Heart left ventricle (tissue), 16 donors: ENCODE results near the gene CACNA2D3. TPM values are rescaled to one million over a fixed set of nuclear protein-coding genes. Genes with fewer than 3 reads are reported as not detected.

Source experiments
- ATAC-seq, 4 donors: fragments of 200-7000 bp; cut with Tn5 transposase; one replicate each; pipeline ENCODE4 v1.9.1; 2020 to 2022; ENCODE audit warnings: moderate library complexity in 4 of 4, mild to moderate bottlenecking in 3 of 4, moderate number of reproducible peaks in 1 of 4
- DNase-seq, 5 donors: peaks; one replicate each; pipeline ENCODE4 v3.0.0-alpha.2; 2020
- H3K27ac ChIP-seq, 12 donors: fragments of 200-600 bp; sonication (generic) in 4 of 12; one replicate each; pipeline versions ENCODE4 v1.5.0 to v1.8.0; 2016 to 2022; ENCODE audit warnings: mild to moderate bottlenecking in 2 of 12
- H3K27me3 ChIP-seq, 9 donors: fragments of 200-600 bp; sonication (generic) in 2 of 9; one replicate each; pipeline versions ENCODE4 v1.5.1 to v1.8.0; 2016 to 2022; ENCODE audit warnings: mild to moderate bottlenecking in 3 of 9
- H3K36me3 ChIP-seq, 9 donors: fragments of 200-600 bp; sonication (generic) in 2 of 9; one replicate each; pipeline versions ENCODE4 v1.5.0 to v1.8.0; 2018 to 2022; ENCODE audit warnings: mild to moderate bottlenecking in 2 of 9
- H3K4me1 ChIP-seq, 12 donors: fragments of 200-600 bp; sonication (generic) in 4 of 12; one replicate each; pipeline versions ENCODE4 v1.5.0 to v1.8.0; 2016 to 2022; ENCODE audit warnings: mild to moderate bottlenecking in 3 of 12
- H3K4me3 ChIP-seq, 12 donors: fragments of 200-600 bp; sonication (generic) in 4 of 12; one replicate each; pipeline versions ENCODE4 v1.5.0 to v1.8.0; 2017 to 2022; ENCODE audit warnings: mild to moderate bottlenecking in 9 of 12, moderate library complexity in 4 of 12
- H3K9me3 ChIP-seq, 12 donors: fragments of 200-600 bp; sonication (generic) in 4 of 12; one replicate each; pipeline versions ENCODE4 v1.5.0 to v1.8.0; 2016 to 2022; ENCODE audit warnings: mild to moderate bottlenecking in 1 of 12
- POLR2A ChIP-seq, 2 donors: fragments of 450-650 bp; IDR thresholded peaks; one replicate each; pipeline ENCODE4 v1.6.1; 2017; ENCODE audit warnings: antibody characterized with exemption in 2 of 2, mild to moderate bottlenecking in 2 of 2, moderate library complexity in 2 of 2
- WGBS, 4 donors: extraction: QIAGEN DNeasy Blood & Tissue Kit in 2 of 4; methylation state at CpG; one replicate each; pipeline versions ENCODE4 v1.1.5 to v1.1.7; 2013 to 2018; 5-methylcytosine and 5-hydroxymethylcytosine counted together
- intact Hi-C, 10 donors: fragments of 100-400 bp; cut with DNase I; formaldehyde crosslinking; loops; one replicate each; pipeline versions ENCODE4 v1.11.1 to v1.14.2; 2022
- polyA plus RNA-seq, 2 donors: library from polyadenylated mRNA; stranded (reverse); fragments of 200-250 nt; gene quantifications; one replicate each; pipeline ENCODE4 v1.2.3, GENCODE V29; 2013
- total RNA-seq, 9 donors: library from RNA; depleted of rRNA in 2 of 9; stranded (reverse); fragments of >200 nt in 2 of 9; fragmentation: NEBNext Ultra II Directional in 3 of 9; extraction: Animal tissue kit (Norgen Biotek cat#: 25700) in 3 of 9; gene quantifications; one replicate each; pipeline versions ENCODE4 v1.1.0 to v1.2.4, GENCODE V29; 2016 to 2023
- TF ChIP-seq, protein P1 (sequence below), 12 donors: fragments of 200-600 bp; sonication (generic) in 4 of 12; IDR thresholded peaks; one replicate each; pipeline versions ENCODE4 v1.5.0 to v1.8.0; 2018 to 2022; ENCODE audit warnings: antibody characterized with exemption in 12 of 12, mild to moderate bottlenecking in 5 of 12
- donor health status: ischemic (EF 13 %, LVEDD 7.1; RV severe dilation, severe dysfunction).
- donor health status: healthy with polysubstance abuse.
- donor health status: DM: no; HTN: yes; CAD: no.
- donor health status: DM: no; HTN: no; CAD: no.
- donor health status: ischemic (EF 25% LVEDD 6.9; RV normal size, moderate dysfunction).
- donor health status: ischemic (EF 25% LVEDD 5.7; RV mildly dilated, moderate dysfunction).
- donor health status: healthy.
- donor health status: DM: yes; HTN: yes; CAD: no.
- donor health status: ischemic (EF 35%, LVEDD 5.7; RV mildly dilated, moderate dysfunction).
- donor health status: nonischemic (EF 11% LVEDD 7.7; RV severe dilation, severe dysfunction).
- donor health status: DM: yes; HTN: yes; CAD: no.
- donor health status: PGD.
- donor health status: ischemic (EF 29% LVEDD 5.4; RV normal size, mild dysfunction).
- donor health status: nonischemic (EF 23%, LVEDD 6.1; RV moderate dilation, normal function).

The CACNA2D3 gene
- total and polyA plus RNA-seq, 11 donors: 0.17 to 25.1 (median 12.8) TPM

DNA sequence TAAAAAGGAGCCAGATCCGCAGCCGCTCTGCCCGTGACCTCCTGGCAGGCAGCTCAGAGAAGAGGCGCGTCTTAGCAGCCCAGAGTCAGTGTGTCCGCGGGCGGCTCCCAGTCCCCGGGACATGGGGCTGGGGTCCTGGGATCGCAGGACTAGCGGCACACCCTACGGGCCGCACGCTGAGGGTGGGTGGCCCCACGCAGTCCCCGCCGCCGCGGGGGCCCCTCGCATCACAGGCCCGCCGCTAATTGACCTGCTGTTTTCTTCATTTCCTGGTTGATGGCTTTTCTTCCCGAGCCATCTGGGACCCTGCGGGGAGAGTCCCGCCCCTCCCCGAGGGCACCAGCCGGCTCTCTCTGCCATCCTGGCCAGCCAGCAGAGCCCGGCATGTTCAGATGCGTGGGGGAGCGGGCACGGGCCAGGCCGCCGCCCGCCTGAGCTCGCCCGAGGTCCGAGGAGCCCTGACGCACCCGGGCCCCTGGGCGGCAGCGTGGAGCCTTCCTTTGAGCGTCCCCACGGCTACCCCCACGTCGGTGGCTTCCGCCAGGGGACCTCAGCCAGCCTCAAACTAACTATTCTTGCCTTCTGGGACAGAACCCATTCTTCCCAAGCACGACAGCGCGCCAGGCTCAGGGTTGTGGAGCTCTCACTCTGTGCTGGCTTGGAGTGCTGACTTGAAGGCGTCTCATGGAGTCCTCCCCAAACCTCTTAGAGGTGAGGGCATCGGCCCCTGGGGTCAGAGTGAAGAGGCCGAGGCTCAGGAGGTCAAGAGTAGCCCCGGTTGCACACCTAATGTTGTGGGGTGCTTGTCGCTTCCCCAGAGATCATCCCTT is 34.6 kb upstream of the CACNA2D3 start:
- H3K4me3 ChIP-seq: peak overlapping the region in 11 of 12 donors; percentile 11 to 43 (median 36)

GRCh38 chr3:54093491-54094248 is 28.7 kb upstream of the CACNA2D3 start:
- ATAC-seq: no peak
- Histone ChIP-seq H3K4me1 (no peaks in the 10 kb centered on the region), H3K27ac (no peak overlapping the region), H3K4me3 (no peak overlapping the region), H3K27me3 (peaks cover 0 to 18% (median 3%) of the 10 kb centered on the region in 9 donors), H3K36me3 (no peaks in the 10 kb centered on the region), H3K9me3 (no peaks in the 10 kb centered on the region)
- no peak for DNase-seq
- intact Hi-C loops: no loop called here
- 77 to 90% (median 83%) methylated on average over 4 to 5 of the region's 5 CpGs for whole genome bisulfite sequencing, 4 donors
- TF ChIP-seq POLR2A (IDR thresholded peaks at IDR 0.05): no peak
- TF ChIP-seq, protein P1, sequence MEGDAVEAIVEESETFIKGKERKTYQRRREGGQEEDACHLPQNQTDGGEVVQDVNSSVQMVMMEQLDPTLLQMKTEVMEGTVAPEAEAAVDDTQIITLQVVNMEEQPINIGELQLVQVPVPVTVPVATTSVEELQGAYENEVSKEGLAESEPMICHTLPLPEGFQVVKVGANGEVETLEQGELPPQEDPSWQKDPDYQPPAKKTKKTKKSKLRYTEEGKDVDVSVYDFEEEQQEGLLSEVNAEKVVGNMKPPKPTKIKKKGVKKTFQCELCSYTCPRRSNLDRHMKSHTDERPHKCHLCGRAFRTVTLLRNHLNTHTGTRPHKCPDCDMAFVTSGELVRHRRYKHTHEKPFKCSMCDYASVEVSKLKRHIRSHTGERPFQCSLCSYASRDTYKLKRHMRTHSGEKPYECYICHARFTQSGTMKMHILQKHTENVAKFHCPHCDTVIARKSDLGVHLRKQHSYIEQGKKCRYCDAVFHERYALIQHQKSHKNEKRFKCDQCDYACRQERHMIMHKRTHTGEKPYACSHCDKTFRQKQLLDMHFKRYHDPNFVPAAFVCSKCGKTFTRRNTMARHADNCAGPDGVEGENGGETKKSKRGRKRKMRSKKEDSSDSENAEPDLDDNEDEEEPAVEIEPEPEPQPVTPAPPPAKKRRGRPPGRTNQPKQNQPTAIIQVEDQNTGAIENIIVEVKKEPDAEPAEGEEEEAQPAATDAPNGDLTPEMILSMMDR (IDR thresholded peaks at IDR 0.05): no peak

More for the DNA sequence above, 34.6 kb upstream of the CACNA2D3 start:
- TF ChIP-seq, protein P1 (IDR thresholded peaks at IDR 0.05): no peak
- no peak for TF ChIP-seq POLR2A (IDR thresholded peaks at IDR 0.05)
- 14 to 22% (median 16%) methylated on average over 34 to 54 of the region's 54 CpGs for WGBS, 4 donors
- H3K27ac ChIP-seq: no peak overlapping the region
- ATAC-seq: peak in 2 of 4 donors; percentile 65 to 68
- intact Hi-C loops: no loop called here
- DNase-seq: no peak
- H3K27me3 ChIP-seq: peaks cover 0 to 53% (median 23%) of the 10 kb centered on the region in 9 donors
- peaks cover 0 to 7% (median 0%) of the 10 kb centered on the region in 12 donors for H3K4me1 ChIP-seq
- no peaks in the 10 kb centered on the region for H3K9me3 ChIP-seq
- no peaks in the 10 kb centered on the region for H3K36me3 ChIP-seq

DNA sequence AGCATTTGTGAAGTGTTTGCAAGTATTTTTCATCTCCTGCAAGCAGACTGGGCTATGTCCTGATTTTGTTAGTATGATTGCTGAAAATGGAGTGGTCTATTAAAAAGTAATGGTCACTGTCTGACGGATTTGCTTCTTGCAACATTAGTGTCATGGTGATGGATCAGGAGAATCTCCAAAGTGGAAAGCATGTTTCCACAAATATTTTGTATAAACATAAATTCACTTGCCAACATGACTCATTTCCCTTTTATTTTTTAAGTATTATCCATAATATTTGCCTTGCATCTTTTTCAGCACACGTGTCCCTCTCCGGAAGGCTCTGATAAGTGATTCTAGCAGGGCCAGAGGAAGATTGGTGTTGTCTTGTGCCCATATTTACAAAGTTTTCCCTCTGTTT is 27.4 kb upstream of the CACNA2D3 start:
- H3K36me3 ChIP-seq: no peaks in the 10 kb centered on the region
- peaks cover 0 to 8% (median 0%) of the 10 kb centered on the region in 9 donors for H3K27me3 ChIP-seq
- WGBS, 4 donors: 77 to 79% (median 79%) methylated on average over 3 of the region's 3 CpGs
- intact Hi-C loops: no loop called here
- H3K4me3 ChIP-seq: no peak overlapping the region
- DNase-seq: no peak
- ATAC-seq: no peak
- TF ChIP-seq, protein P1 (IDR thresholded peaks at IDR 0.05): no peak
- no peak for TF ChIP-seq POLR2A (IDR thresholded peaks at IDR 0.05)
- no peaks in the 10 kb centered on the region for H3K9me3 ChIP-seq
- no peaks in the 10 kb centered on the region for H3K4me1 ChIP-seq
- H3K27ac ChIP-seq: no peak overlapping the region

- TF ChIP-seq, protein P1 (IDR thresholded peaks at IDR 0.05): no peak
- no peak for TF ChIP-seq POLR2A (IDR thresholded peaks at IDR 0.05)
- ATAC-seq (peak; percentile 66 to 91 (median 76)), DNase-seq (peak in 1 of 5 donors; percentile 35)
- Histone ChIP-seq H3K9me3 (no peaks in the 10 kb centered on the region), H3K4me1 (no peaks in the 10 kb centered on the region), H3K27ac (no peak overlapping the region), H3K27me3 (peaks cover 0 to 3% (median 0%) of the 10 kb centered on the region in 9 donors), H3K4me3 (no peak overlapping the region), H3K36me3 (no peaks in the 10 kb centered on the region)
- 51 to 56% (median 52%) methylated on average over 1 of the region's 1 CpG for WGBS, 4 donors
- intact Hi-C loops: no loop called here
These were observed 23.0 kb upstream of the CACNA2D3 start for GRCh38 chr3:54099381-54099780.
